ENCODE results near the gene TMEM270.

GRCh38 chr7:73831584-73831833 lies 29.4 kb upstream of the TMEM270 start:
- TF ChIP-seq CTCF (IDR thresholded peaks at IDR 0.05; ENCODE audit: control extremely low read depth in 1 of 3, insufficient read depth in 1 of 3, low read depth in 1 of 3, low read length in 3 of 3) (no peak), TAF1 (IDR thresholded peaks at IDR 0.05; ENCODE audit: low read depth, low read length) (no peak), EZH2 (IDR thresholded peaks at IDR 0.05; ENCODE audit: low read depth, low read length, severe bottlenecking) (no peak)
